AG09319 (cell line): ENCODE data around the gene ADGRL2.

Experiments
- DNase-seq: peaks from one replicate; pipeline ENCODE4 v3.0.0-alpha.2; 2010; ENCODE audit warnings: low read depth; ENCODE audit errors: extremely low read depth
- CTCF ChIP-seq: IDR thresholded peaks from 2 replicates; pipeline ENCODE4 v1.5.1; 2011; ENCODE audit warnings: low read depth, mild to moderate bottlenecking, inconsistent platforms, low read length, moderate library complexity

Gene ADGRL2

DNA sequence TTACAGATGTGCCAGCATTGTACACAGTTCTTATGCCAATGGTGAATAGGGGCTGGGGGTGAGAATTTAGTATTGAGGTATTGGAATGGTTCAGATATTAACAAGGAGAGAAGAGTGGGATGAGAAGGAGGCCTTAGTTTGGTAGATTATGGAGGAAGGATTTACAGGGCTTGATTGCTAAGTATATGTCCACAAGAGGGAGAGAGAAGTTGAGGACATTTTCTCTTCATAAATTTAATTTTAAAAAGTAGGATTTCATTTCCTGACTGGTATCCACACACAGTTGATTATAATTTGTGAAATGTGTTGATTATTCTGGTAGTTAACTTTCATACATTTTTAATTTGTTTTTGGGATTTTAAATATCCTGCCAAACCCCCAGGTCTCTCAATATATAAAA lies 213.0 kb downstream of the ADGRL2 start:
- DNase-seq = no peak
- TF ChIP-seq CTCF = no peak; the same call in none of the 2 replicates

- TF ChIP-seq CTCF = no peak; the same call in 1 of the 2 replicates
- DNase-seq = no peak
These were observed 214.7 kb downstream of the ADGRL2 start for GRCh38 chr1:82015444-82015843.

DNA sequence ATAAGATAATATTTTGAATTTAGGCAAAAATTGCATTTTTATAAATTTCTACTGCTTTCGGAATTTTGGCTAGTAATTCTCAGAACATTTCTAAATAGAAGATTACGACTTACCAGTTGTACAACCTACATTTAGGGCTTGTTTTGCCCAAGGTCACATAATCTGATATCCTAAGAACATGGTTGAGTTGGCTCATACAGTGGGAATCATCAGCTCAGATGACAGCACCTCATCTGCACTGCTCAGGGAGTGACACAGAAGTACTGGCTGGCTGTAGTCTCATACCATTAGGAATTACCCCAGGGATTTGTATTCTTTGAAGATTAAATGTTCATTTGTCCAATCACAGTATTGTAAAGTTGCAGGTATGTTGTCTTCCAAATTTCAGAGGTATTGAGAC lies 217.6 kb downstream of the ADGRL2 start:
- no peak for TF ChIP-seq CTCF
- DNase-seq = no peak

- no peak for TF ChIP-seq CTCF
- no peak for DNase-seq
These were observed 218.8 kb downstream of the ADGRL2 start for GRCh38 chr1:82019508-82019907.

GRCh38 chr1:82030830-82031229 lies 230.1 kb downstream of the ADGRL2 start:
- DNase-seq = no peak
- no peak for TF ChIP-seq CTCF

DNA sequence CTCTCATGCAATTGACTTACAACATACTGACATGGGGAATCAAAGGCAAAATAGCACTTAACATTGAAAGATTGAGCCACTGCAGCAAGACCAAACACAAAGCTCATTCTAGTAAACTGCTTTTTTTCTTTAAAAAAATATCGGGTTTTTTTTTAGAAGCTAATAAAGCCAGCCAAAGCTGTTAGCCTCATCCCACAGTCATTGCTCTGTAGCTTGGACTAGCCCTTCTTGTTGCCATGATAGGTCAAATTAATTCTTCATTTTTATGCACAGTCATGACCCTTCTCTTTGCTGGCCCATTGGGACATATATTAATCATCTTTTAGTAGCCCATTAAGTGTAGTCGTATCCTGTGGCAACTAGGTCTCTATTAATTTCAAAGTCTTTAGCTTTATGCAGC lies 231.3 kb downstream of the ADGRL2 start:
- no peak for DNase-seq
- TF ChIP-seq CTCF = no peak

DNA sequence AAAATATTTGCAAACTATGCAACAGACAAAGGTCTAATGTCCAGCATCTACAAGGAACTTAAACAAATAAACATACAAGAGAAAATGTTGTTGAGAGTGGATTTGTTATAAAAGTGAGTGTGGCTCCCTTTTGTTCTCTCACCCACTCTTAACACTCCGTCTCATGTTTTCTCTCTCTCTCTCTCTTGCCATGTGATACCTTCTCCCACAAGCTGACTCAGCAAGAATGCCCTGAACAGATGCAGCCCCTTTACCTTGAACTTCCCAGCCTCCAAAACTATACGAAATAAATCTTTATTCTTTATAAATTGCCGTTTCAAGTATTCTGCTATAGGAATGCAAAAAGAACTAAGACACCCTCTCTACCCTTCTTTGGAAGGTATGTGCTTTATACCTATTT lies 234.1 kb downstream of the ADGRL2 start:
- no peak for DNase-seq
- TF ChIP-seq CTCF = no peak
